HG03520 (cell line): Measurements from ENCODE around the gene NID1.
"Not testable (repeated sequence)": the region's sequence is repeated elsewhere in the genome, so short reads cannot be mapped to it uniquely, and the experiment has no call there.

Experiments
- ATAC-seq: cut with Tn5 transposase; IDR thresholded peaks from one replicate; pipeline ENCODE4 v1.9.1; 2021; ENCODE audit warnings: mild to moderate bottlenecking, moderate library complexity; ENCODE audit not compliant: unreplicated experiment

NID1 gene

DNA sequence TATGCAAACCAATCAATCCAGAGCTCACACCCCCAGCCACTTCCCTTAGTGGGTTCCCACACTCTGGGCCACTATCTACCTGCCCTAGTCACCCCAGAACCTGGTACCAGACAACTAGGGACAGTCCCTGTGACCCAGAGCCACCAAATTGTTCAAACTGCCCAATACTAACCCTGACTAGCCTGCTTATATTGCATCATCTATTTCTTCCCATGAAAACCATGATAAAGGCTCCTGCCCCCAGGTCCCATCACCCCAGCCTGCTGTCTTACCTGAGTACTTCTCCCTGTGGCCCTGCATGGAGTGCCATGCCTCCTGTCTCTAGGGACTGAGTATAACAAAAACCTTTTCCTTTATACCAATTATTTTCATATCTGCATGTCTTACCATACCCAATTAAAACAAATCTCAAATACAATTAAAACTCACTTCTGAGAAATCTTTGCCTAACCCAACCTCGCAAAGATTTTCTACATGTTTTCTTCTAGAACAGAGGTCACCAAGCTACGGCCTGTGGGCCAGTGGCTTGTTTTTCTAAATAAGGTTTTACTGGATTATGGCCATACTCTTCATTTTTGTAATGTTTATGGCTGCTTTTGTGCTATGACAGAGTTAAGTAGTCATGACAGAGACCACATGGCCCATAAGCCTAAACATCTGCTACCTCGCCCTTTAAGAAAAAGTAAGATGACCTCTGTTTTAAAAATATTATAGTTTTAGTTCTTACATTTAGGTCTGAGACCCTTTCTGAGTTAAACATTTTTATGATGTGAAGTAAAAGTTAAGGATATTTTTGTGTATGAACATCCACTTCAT is 31.0 kb upstream of the NID1 start:
- no peak for ATAC-seq

DNA sequence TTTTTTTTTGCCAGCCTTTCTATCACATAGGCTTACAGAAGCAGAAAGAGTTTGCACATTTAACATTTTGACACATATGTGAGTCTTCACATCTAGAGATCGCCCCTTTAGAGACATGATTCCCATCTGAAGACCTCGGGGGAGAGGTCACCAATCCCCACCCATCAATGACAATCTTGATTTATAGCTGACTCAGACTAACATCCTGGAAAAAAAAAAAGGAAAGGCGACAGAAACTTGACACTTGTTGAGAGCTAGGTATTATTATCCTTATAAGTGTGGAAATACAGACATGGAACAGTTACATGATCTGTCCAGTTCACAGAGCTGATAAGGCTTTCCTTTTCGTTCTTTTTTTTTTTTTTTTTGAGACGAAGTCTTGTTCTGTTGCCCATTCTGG is 28.0 kb upstream of the NID1 start:
- no peak for ATAC-seq

DNA sequence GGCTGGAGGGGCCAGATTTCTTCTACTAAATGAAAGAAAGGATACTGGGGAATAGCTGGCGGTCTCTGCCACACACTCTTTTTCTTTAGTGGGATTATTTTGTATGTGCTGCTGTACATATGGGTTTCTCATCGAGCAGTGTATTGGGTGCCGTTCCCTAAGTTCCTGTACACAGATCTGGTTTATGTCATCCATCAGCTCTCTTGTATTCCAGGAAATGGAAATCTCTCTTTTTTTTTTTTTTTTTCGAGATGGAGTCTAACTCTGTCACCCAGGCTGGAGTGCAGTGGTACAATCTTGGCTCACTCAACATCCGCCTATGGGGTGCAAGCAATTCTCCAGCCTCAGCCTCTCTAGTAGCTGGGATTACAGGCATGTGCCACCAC is 27.0 kb upstream of the NID1 start:
- no peak for ATAC-seq

DNA sequence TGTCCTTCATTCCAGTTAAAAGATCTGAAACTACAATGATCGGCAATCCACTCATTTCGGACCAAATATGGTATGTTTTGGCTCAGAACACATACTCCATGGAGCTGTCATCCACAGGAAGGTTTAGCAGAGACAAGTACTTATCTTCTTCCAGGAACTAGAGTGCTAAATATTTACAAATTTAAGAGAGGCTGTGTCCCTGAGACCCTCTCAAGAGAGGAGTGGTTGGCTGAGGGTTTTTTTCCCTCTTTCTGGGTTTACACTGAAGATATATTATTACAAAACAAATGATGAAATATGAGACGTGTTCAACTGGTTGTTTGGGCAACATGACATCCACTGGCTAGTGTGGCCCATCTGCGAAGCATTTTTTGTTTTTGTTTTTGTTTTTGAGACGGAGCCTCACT is 25.9 kb upstream of the NID1 start:
- no peak for ATAC-seq

DNA sequence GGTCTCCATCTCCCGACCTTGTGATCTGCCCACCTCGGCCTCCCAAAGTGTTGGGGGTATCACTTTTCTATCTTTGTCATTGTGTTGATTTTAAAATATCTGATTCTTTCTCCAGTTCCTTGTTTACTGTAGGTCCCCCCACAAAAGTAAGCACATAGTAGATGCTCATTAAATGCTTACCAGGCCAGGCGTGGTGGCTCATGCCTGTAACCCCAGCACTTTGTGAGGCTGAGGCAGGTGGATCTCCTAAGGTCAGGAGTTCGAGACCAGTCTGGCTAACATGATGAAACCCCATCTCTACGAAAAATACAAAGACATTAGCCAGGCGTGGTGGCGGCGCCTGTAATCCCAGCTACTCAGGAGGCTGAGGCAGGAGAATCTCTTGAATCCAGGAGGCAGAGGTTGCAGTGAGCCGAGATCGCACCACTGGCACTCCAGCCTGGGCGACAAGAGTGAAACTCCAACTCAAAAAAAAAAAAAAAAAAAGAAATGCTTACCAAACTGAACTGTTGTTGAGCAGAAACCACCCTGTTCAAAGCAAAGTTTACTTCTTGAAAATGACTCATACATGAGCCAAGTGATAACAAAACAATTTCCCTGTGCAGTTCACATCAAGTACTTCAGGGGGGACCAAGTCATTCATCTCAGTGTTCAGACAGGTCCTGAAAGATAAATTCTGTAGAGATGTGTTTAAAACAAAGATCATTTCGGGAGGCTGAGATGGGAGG is 24.3 kb upstream of the NID1 start:
- ATAC-seq, result no peak

DNA sequence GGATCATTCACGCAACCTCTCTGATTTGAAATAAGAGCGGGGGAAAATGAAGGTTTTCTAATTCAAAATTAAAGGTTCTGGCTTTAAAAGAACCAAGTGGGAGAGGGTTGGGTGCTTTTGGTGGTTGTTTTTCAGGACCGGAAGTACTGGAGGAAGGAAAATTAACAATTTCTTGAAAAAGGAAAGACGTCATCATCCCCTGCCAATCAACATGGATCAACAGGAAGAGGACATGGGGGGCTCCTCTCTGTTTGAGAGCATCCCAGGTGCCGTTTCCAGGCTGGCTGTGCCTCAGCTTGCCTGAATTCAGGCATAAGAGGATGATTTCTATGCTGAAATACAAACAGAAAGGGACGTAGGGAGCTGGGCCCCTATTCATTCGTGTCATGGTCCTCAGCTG is 21.6 kb upstream of the NID1 start:
- ATAC-seq, result no peak

DNA sequence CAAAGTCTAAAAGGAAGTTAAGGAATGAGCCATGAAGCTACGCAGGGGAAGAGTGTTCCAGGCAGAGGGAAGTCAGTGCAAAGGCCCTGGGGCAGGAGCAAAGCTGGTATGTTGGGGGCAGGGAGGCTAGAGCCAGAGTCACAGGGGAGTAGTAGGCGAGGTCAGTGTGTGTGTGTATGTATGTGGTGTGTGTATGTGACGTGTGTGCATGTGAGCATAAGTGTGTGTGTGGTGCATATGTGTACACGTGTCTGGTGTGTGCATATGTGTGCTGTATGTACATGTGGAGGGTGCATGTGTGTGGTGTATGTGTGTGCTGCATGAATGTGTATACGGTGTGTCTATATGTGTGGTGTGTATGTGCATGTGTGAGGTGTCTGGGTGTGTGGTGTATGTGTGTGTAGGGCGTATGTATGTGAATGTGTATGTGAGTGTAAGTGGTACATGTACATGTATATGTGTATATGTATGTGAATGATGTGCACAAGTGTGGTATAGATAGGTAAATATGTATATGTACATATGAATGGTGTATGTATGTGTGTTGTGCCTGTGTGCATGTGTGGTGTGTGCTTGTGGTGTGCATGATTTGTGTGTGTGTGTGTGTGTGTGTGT is 20.8 kb upstream of the NID1 start:
- no peak for ATAC-seq

DNA sequence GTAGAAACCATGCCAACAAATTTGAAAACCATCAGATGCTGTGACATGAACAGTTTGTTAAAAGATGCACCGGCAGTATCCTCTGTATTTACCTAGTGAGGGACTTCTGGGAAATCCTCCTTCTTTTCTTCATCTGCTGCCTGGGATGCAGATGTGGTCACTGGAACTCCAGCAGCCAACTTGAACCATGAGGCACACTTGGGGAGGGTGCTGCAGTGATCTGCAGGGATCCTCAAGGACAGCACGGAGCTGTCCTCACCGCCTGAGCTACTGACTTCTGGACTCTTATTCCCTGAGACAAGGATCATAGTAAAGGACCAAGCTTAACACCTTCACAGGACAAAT is 19.5 kb upstream of the NID1 start:
- ATAC-seq, result no peak

DNA sequence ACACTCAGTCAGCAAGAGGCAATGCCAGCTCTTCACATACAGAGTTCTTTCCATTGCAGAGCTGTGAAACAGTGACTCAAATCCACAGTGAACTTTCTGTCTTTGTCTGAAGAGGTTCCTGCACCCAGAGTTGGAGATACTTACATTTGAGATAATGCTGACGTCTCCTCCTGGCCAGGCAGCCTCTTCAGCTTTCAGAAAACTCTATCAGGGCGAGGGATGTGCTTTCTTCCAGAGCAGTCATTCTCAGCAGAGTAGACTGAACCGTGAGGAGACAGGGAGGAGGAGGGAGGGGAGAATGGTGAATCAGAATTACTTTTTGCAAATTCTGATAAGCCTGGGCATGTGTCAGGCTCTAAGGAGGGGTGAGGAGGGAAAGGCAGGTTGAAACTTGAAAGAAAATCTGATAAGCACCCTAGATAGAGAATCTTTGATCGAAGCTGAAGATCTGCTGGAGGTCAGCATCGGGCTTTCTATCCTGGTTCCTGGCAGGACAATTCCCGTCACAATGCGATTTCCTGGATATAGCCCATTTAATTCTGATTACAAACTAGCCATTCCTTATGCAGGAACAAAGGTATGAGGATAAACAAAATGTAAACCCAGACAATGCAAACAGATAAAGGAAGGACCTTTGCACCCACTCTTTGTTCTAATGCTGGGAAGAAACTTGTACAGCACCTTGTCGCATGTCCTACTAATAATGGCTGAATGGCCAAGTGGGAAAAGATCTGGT is 18.9 kb upstream of the NID1 start:
- no peak for ATAC-seq

DNA sequence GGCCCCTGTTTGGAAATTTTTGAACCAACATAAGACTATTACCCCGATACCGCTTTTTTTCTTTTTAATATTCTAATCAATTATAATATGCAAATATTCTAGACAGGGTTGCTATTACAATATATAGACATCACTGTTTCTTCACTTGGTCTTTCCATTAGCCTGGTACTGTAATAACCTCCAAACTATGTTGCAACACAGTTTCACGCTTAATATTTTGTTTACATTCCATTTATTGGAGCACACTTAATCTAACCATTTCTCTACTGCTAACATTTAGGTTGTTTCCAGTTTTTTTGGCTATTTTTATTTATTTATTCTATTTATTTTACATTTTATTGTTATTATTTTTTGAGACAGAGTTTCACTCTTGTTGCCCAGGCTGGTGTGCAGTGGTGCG is 17.6 kb upstream of the NID1 start:
- no peak for ATAC-seq

DNA sequence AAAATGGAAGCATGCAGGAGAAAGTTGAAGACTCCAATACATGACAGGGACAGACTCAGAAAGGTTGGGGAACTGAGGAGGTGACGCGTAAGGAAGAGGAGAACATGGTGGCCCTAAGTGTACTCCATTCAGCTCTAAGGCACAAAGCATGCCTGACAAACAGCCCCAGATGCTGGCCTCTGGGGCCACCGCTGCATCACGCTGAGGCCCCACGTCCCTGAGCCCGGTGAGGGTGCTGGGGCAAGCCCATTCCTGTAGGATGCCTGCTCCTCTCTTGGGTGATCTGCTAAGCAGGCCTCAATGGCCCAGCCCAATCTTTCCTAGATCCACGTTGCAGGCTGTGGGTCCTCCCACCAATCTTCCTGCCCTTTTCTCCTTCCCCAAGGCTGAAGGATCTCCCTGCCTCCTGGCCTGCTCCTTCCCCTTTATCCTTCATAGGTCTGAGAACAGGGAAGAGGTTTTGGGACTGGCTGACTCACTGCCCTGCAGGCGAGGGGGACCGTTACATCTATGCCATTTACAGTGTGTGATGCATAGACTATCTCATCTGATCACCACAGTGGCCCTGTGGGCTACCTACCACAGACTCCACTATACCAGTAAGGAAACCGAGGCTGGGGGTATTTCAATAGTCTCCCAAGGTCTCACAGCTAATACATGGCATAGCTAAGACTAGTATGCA is 16.8 kb upstream of the NID1 start:
- no peak for ATAC-seq

DNA sequence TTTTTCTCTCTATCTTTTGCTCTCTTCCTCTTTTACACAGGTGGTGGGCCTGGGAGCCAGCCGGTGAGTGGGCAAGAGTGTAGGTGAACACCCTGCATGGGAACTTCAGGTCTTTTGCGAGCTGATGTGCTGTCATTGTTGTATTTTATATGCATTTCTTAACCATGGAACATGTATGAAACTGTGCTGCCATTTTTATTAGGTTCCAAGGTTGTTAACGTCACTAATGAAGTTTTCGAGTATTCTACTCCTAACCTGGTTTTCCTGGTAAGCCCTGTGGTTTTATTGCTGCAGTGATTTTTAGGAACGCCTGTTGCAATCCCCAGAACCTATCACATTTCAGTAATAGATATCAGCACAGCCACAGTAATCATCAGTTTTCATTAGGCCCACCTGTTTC is 14.8 kb upstream of the NID1 start:
- ATAC-seq, result no peak

DNA sequence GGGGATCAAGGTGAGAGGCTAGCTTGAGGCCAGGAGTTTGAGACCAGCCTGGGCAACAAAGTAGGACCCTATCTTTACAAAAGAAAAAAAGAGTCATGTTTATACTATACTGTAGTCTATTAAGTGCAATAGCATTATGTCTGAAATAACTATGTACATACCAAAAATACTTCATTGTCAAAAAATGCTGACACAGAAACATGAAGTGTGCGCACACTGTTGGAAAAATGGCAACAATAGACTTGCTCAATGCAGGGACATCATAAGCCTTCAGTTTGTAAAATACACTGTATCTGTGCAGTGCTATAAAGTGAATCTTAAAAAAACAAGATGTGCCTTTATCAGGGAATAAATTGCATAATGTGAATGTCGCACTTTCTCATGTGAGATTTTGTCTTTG is 14.1 kb upstream of the NID1 start:
- no peak for ATAC-seq

DNA sequence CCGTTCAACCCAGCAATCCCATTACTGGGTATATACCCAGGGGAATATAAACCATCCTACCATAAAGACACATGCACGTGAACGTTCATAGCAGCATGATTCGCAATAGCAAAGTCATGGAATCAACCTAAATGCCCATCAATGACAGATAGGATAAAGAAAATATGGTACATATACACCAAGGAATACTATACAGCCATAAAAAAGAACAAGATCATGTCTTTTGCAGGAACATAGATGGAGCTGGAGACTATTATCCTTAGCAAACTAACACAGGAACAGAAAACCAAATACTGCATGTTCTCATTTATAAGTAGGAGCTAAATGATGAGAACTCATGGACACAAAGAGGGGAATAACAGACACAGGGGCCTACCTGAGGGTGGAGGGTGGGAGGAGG is 13.2 kb upstream of the NID1 start:
- not testable (repeated sequence) for ATAC-seq

DNA sequence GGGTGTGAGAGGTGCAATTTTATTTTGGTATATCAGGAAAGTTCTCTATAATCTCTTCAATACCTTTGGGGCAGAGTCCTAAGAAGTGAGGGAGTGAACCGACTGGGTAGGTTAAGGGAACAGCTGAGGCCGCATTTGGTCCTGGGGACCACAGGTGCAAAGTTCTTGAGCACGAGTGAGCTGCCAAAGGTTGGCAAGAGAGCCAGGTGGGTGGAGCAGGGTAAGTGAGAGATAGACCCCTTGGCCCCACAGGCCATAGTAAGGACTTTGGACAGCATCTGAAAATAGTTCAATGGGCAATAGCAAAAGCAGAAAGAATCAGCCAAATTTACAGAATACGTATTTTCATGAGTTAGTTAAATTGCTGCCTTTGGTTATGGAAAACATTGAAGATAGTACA is 11.0 kb upstream of the NID1 start:
- no peak for ATAC-seq

DNA sequence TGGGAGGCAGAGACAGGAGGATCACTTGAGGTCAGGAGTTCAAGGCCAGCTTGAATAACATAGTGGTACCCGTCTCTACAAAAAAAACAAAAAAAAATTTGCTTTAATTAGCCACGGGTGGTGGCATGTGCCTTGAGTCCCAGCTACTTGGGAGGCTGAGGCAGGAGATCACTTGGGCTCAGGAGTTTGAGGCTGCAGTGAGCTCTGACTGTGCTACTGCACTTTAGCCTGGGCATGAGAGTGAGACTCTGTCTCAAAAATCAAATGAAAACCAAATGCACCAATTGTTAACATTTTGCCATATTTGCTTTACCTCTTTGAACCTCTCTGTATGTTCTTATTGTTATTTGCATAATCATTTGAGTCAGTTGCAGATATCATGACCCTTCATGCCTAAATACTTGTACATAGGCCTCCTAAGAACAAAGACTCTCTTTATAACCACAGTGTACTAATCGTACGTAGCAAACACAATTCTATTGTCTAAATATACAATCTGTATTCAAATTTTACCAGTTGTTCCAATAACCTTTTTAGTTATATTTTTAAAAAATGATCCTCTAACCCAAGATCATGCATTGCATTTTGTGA is 8.5 kb upstream of the NID1 start:
- ATAC-seq, result no peak

DNA sequence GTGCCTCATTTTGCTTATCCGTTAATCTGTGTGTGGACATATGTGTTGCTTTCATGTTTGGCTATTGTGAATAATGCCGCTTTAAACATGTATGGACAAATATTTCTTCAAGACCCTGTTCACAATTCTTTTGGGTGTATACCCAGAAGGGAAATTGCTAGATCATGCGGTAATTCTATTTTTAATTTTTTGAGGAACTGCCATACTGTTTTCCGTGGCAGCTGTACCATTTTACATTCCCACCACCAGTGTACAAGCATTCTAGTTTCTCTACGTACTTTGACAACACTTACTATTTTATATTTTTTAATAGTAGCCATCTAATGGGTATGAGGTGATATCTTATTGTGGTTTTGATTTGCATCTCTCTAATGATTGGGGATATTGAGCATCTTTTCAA is 7.1 kb upstream of the NID1 start:
- ATAC-seq, result no peak

DNA sequence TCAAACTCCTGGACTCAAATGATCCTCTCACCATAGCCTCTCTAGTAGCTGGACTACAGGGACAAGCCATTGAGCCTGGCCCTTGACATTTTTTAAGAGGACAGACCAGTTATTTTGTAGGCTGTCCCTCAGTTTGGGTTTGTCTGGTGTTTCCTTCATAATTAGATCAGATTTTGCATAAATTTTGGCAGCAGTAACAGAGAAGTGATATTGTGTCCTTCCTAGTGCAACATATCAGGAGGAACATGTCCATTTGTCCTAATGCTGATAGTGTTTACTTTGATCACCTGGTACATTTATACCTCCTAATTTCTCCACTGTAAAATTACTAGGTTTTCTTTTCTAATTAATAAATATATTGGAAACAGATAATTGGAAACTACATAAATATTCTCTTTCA is 5.9 kb upstream of the NID1 start:
- no peak for ATAC-seq

DNA sequence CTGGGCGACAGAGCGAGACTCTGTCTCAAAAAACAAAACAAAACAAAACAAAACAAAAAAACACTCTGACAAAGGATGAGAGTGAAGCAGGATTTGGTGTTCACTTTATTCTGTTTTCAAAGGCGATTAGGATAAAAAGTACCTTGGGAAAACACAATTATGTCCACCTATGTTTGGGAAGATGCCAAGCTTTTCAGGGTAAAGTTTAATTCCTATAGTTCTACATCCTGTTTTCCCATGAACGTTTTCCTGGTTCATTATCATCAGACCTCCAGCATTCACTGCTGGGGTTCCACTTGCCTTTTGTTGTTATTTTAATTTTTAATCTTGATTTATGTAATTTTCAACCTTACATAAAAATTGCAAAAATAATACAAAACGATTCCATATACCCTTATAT is 4.9 kb upstream of the NID1 start:
- no peak for ATAC-seq

DNA sequence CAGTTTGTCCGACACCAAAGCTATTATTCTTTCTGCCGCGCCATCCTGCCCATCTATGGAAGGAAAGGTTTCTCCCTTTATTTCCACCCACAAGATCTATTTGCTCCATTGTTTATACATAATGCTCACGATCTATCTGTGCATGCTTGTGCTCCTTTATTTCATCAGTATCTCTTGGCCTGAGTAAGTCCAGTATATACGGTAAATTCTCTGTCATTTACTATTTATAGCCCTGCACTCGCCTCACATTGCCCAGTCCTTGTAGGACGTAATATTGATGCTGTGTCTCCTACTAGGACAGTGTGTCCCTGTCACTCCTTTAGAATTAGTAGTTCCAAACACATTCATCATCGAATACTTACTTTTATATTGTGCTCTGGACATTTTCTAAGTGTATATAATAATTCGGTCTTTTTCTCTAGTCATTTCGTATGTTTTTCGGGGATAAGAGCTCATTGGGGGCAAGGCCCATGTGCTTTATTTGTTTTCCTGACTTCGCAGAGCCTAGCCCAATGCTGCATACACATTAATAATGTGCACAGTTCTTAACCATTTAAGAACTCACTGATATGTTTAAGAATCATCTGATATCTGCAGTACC is 3.1 kb upstream of the NID1 start:
- no peak for ATAC-seq
